ENCODE results near the gene RAB14. TPM values are rescaled to one million over a fixed set of nuclear protein-coding genes. Genes with fewer than 3 reads are reported as not detected.
"Not testable (repeated sequence)": the region's sequence is repeated elsewhere in the genome, so short reads cannot be mapped to it uniquely, and the experiment has no call there.

RAB14 gene
- total RNA-seq, 1 donor from 2014 or later, result 55.9 TPM

DNA sequence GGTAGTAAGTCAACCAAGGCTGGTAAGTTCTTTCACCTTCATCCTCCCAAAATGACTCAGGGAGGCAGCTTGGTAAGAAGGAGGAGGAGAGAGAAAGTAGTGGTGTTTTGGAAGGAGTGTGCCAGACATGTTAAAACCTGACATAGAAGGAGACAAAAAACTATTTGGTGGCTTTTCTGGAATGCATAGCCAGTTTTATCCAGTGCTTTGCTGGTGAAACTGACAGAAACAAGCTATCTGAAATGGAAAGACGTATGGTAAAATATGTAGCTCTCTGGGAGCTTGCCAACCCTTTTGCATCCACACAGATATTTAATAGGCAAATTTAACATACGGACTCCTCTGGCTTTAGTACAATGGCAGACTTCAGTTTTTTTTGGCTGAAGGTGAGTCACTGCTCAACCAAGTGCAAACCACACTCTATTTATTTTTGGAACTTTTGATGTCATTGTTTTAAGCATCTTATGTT lies 45.4 kb downstream of the RAB14 start:
- DNase-seq, result peak; percentile 7

DNA sequence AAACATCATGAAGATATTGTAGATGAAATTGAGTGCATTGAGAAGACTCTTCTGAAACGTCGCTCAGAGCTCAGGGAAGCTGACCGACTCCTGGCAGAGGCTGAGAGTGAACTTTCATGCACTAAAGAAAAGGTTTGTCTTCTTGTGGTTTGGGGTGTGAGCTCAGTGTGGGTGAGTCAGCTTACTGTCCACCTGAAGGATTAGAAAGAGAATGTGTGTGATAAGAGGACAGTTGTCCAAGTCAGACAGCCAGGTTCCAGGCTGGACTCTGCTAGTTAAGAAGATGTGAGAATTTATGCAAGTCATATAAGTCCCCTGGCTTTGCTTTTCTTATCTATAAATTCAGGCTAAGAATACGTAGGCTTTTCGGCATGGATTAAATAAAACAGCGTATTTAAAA lies 46.9 kb downstream of the RAB14 start:
- DNase-seq, result no peak

DNA sequence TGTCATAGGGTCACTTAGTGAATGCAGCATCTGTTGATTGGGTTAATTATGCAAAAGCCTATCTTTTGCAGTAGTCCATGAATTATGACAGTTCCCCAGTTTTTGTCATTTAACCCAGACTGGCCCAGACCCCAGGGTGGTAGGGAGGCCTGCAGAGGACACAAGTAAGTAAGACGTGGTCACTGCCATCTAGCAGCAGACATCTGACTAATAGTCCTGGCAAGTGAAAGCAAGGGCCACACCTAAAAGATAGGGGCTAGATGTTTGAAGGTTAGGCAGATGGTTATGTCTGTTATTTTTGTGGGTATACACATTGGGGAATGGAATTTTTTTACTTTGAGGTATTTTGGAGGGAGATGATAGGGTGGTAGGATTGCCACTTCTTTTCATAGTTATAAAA lies 48.0 kb downstream of the RAB14 start:
- no peak for DNase-seq

DNA sequence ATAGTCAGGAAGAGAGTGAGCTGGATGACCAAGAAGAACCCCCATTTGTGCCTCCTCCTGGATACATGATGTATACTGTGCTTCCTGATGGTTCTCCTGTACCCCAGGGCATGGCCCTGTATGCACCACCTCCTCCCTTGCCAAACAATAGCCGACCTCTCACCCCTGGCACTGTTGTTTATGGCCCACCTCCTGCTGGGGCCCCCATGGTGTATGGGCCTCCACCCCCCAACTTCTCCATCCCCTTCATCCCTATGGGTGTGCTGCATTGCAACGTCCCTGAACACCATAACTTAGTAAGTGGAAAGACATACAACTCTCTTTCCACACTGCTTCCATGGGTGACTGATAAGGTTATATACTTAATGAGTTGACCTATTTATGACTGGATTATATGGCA lies 51.5 kb downstream of the RAB14 start:
- DNase-seq, result no peak

DNA sequence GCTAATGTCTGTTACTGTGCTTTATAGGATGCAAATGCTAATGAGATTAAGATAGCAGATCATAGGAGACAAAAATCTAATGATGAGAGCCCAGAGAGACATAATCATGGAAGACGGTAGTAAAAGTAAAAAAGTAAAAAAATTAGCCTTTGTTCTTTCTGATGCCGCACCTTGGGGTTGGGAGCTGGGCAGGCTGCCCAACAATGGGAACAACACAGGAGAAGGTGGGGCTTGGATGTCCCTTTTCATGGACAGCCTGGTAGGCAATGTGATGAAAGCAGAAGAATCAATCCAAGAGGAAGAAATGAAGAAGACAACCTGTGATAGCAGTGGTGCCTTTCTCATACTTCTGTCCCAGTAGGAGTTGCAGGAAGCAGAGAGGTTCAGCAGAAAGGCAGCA lies 57.2 kb downstream of the RAB14 start:
- DNase-seq, result no peak

DNA sequence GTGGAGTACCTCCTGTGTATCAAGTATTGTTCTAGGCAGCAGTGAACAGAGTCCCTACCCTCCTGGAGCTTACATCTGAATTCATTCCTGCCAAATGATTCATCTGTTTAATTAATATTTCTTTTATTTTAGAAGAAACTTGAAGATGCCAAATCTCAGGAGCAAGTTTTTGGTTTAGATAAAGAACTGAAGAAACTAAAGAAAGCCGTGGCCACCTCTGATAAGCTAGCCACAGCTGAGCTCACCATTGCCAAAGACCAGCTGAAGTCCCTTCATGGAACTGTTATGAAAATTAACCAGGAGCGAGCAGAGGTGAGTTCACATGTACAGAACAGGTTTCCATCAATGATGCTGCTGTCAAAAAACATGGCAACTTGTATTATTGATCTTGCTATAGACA lies 57.9 kb downstream of the RAB14 start:
- no peak for DNase-seq

DNA sequence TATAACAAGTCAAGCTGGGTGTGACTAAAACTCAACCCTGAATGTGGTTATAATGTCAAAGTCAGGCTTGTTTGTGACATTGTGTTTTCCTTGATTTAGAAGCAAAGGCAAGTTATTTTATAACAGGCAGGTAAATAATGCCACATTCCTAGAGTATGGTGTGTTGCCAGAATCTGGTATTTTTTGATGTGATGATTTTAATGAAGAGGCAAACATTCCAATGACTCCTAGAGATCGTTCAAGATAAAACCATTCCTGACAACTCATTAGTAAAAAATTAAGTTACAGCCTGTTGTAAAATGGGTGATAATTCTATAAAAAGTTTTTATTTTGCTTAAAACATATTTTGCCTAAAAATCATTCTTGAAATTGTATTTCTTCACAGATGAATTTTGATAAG lies 60.0 kb downstream of the RAB14 start:
- DNase-seq, result no peak

DNA sequence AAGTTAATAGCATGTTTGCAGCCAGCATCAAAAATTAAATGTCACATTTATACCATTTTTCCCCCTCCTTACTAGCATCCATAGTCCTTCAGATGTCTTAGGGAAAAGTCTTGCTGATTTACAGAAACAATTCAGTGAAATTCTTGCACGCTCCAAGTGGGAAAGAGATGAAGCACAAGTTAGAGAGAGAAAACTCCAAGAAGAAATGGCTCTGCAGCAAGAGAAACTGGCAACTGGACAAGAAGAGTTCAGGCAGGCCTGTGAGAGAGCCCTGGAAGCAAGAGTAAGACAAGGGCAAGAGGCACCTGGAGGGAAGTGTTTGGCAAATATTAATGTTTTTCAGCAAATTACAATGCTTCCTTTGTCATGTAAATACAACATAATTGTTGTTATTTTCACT lies 60.4 kb downstream of the RAB14 start:
- DNase-seq, result no peak

DNA sequence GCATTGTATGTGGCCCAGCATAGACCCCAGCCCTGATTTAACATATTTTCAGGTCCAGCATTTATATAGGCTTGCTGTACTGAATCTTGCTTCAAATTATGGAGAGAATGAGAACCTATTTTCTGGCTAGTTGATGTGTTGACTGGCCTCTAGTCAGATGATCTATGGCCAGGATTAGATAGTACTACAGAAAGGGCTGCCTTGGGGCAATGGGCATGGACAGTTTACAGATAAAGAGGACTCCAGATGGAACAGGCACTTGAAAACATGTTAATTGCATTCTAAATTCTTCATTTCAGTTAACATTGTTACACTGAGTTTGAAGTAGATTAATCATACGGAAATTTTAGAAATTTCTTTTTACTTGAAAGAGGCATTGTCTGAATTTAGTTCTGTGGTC lies 61.5 kb downstream of the RAB14 start:
- no peak for DNase-seq

DNA sequence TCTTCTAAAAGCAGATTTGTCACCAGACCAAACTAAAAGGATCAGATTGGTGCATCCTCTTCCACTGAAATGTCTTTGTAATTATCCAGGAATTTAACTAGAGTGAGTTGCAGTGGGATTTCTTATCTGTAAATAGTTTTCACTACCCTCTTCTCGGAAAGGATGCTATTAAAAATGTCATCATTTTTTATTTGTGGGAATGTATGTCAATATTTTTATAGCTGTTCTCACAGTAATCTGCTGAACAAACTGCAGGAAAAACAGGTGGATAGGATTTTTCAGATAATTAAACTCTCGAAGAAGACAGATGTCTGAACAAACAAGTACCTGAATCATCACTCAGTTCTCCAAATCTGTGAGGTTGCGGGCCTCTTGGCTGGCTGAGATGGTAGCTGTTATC lies 62.7 kb downstream of the RAB14 start:
- DNase-seq, result no peak

DNA sequence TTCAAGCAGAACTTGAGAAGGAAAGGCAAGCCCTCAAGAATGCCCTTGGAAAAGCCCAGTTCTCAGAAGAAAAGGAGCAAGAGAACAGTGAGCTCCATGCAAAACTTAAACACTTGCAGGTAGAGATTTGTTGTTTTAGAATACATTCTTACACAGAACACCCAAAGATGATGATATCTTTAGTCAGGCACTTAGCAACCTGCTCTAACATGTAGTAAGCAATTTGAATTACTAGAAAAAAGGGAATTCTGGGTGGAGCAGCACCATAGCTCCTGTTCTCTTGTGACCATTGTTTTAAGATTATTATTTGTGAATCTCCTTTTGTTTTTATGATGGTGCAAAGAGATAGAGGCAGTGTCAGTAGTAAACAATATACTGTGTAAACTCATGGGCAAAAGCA lies 63.1 kb downstream of the RAB14 start:
- no peak for DNase-seq

DNA sequence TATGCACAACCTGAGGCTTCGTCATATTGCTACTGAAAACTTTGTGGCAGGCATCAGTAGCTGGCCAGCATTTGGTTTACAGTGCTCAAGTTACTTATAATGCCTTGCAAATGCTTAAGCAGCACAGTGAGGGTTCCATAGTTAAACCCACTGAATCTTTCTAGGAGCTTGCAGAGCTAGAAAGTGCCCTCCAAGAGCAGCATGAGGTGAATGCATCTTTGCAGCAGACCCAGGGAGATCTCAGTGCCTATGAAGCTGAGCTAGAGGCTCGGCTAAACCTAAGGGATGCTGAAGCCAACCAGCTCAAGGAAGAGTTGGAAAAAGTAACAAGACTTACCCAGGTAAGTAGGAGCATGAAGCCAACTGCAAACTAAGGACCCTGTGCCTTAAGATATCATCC lies 66.0 kb downstream of the RAB14 start:
- no peak for DNase-seq

DNA sequence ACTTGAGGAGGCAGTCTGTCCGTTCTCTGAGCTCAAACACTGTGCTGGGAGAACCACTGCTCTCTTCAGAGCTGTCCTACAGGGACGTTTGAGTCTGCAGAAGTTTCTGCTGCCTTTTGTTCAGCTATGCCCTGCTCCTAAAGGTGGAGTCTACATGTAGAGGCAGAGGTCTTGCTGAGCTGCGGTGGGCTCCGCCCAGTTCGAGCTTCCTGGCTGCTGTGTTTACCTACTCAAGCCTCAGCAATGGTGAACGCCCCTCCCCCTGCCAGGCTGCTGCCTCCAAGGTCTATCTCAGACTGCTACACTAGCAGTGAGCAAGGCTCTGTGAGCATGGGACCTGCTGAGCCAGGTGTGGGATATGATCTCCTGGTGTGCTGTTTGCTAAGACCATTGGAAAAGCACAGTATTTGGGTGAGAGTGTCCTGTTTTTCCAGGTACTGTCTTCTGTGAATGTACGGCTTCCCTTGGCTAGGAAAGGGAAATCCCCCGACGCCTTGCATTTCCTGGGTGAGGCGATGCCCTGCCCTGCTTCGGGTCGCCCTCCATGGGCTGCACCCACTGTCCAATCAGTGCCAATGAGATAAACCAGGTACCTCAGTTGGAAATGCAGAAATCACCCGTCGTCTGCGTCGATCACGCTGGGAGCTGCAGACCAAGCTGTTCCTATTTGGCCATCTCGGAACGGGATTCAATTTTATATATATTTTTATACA lies 68.4 kb downstream of the RAB14 start:
- DNase-seq, result no peak

DNA sequence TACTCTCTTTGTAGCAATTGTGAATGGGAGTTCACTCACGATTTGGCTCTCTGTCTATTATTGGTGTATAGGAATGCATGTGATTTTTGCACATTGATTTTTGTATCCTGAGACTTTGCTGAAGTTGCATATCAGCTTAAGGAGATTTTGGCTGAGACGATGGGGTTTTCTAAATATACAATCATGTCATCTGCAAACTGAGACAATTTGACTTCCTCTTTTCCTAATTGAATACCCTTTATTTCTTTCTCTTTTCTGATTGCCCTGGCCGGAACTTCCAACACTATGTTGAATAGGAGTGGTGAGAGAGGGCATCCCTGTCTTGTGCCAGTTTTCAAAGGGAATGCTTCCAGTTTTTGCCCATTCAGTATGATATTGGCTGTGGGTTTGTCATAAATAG lies 72.3 kb downstream of the RAB14 start:
- not testable (repeated sequence) for DNase-seq

Small RNA genes lying within 50 kb of the gene (small RNA-seq; reads per million reads assigned to genes)
- gene RN7SL181P (ENCODE audit: low replicate concordance), result not detected

Other genes starting within 250 kb of the RAB14 start
- 9.2 TPM for gene C5, start 151.6 kb downstream of the RAB14 start, total RNA-seq
- gene CNTRL, start 126.9 kb downstream of the RAB14 start, total RNA-seq, result 19.8 TPM
- gene GSN, start 66.3 kb upstream of the RAB14 start, total RNA-seq, result 824 TPM
- 162 TPM for gene STOM, start 168.4 kb upstream of the RAB14 start, total RNA-seq

All from tongue (tissue), 3 donors.